HepG2 (cell line): ENCODE results near the gene TOB1. TPM values are rescaled to one million over a fixed set of nuclear protein-coding genes. Genes with fewer than 3 reads are reported as not detected.

Source experiments
- AKAP8 ChIP-seq: sonication (generic); formaldehyde crosslinking; IDR thresholded peaks from 2 replicates; pipeline ENCODE4 v1.5.1; 2020; ENCODE audit warnings: mild to moderate bottlenecking, missing genetic modification reagents
- HNRNPL ChIP-seq: fragments of 200-400 bp; formaldehyde crosslinking; IDR thresholded peaks from 2 replicates; pipeline ENCODE4 v1.6.1; 2017; ENCODE audit warnings: mild to moderate bottlenecking, low read depth, low read length
- KDM3A ChIP-seq: IDR thresholded peaks from 2 replicates; pipeline ENCODE4 v1.6.1; 2018; ENCODE audit warnings: low read depth, missing compliant biosample characterization
- NFRKB ChIP-seq: fragments of 450-650 bp; IDR thresholded peaks from 2 replicates; pipeline ENCODE4 v1.6.1; 2017
- RERE ChIP-seq: IDR thresholded peaks from 2 replicates; pipeline ENCODE4 v1.6.1; 2016; ENCODE audit warnings: low read depth, missing genetic modification reagents, missing compliant biosample characterization
- SETDB1 ChIP-seq: sonication (generic); formaldehyde crosslinking; IDR thresholded peaks from 2 replicates; pipeline ENCODE4 v1.5.1; 2020; ENCODE audit warnings: missing genetic modification reagents, mild to moderate bottlenecking, borderline replicate concordance
- STAT6 ChIP-seq: sonication (generic); formaldehyde crosslinking; IDR thresholded peaks from 2 replicates; pipeline ENCODE4 v1.4.0; 2020; ENCODE audit warnings: missing genetic modification reagents, mild to moderate bottlenecking, borderline replicate concordance
- ZNF282 ChIP-seq: fragments of 450-650 bp; IDR thresholded peaks from 2 replicates; pipeline ENCODE4 v1.6.1; 2018; ENCODE audit not compliant: partially characterized antibody
- polyA plus RNA-seq, 8 experiments: library from polyadenylated mRNA; depleted of rRNA in 3 of 8; stranded (reverse) in 7 of 8; unstranded in 1 of 8; fragments of >200 nt; fragmentation: Illumina TruSeq in 4 of 8; extraction: Trizol in 4 of 8; gene quantifications; 2 replicates each; pipeline versions ENCODE4 v1.2.1 to v1.2.3, GENCODE V29; 2011 to 2016; ENCODE audit warnings: low read depth in 4 of 8, missing spikeins in 1 of 8, mixed read lengths in 1 of 8; ENCODE audit not compliant: insufficient read depth in 1 of 8
- total RNA-seq, 5 experiments: library from RNA; depleted of rRNA; stranded (reverse); fragments of >200 nt; fragmentation: Illumina TruSeq; extraction: Trizol; gene quantifications; 2 replicates each; pipeline ENCODE4 v1.2.3, GENCODE V29; 2016; ENCODE audit warnings: low read depth in 1 of 5
- TF ChIP-seq, protein P1 (sequence below): sonication (generic); formaldehyde crosslinking; IDR thresholded peaks from 2 replicates; pipeline ENCODE4 v1.5.1; 2020; ENCODE audit warnings: mild to moderate bottlenecking, missing genetic modification reagents, moderate library complexity
- TF ChIP-seq, protein P2 (sequence below), 2 experiments: fragments of 450-650 bp in 1 of 2; sonication (generic) in 1 of 2; formaldehyde crosslinking; IDR thresholded peaks; 2 replicates each; pipeline versions ENCODE4 v1.5.0 to v1.8.0; 2020 to 2022; ENCODE audit warnings: mild to moderate bottlenecking in 1 of 2, missing genetic modification reagents in 1 of 2
- TF ChIP-seq, protein P3 (sequence below): sonication (generic); formaldehyde crosslinking; IDR thresholded peaks from 2 replicates; pipeline ENCODE4 v1.4.0; 2020; ENCODE audit warnings: mild to moderate bottlenecking, missing genetic modification reagents
- TF ChIP-seq, protein P4 (sequence below): sonication (generic); formaldehyde crosslinking; IDR thresholded peaks from 2 replicates; pipeline ENCODE4 v1.4.0; 2020; ENCODE audit warnings: missing genetic modification reagents

The TOB1 gene
- total and polyA plus RNA-seq, 2 of the 13 experiments (the other 11 are each of a cell fraction or from before 2014, with no cell fraction given): 21.9 to 57.7 TPM

DNA sequence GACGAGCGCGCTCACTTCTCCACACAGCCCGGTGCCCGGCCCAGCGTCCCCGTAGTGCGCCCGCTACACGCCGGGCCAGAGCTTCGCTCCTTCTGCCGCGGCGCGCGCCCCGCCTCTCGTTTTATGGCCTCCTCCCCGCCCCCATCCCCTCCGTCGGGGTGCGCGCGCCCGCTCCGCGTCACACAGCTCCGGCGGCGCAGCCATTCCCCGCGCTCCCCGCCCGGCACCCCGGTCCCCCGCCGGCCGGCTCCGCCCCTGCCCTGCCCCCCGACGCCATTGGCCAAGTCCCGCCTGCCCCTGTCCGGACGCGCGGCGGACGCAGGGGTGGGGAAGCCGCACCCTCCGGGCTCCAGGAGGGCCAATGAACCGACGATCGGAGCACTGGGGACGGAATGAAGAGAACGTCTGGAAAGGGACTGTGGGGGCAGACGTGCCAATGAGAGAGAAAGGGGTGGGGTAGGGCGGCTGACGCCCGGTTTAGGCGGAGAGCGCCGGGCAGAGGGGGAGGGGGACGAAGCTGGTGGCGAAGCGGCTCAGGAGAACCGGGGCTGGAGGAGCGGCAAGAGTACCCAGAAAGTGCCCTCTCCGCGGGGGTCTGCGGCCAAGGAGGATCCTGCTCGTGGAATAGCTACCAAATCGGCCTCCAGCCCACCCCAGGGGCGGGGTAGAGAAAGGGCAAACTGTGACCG, at the start of gene TOB1 (continued):
- TF ChIP-seq RERE (CRISPR knock-in tag) (peak; percentile 62), KDM3A (CRISPR knock-in tag) (peak; percentile 88), SETDB1 (CRISPR knock-in tag) (no peak), NFRKB (no peak), ZNF282 (no peak), STAT6 (no peak; the same call in 1 of the 2 replicates), HNRNPL (peak; percentile 90; the same call in 1 of the 2 replicates), AKAP8 (peak; percentile 81; the same call in 1 of the 2 replicates)
- TF ChIP-seq, protein P1, sequence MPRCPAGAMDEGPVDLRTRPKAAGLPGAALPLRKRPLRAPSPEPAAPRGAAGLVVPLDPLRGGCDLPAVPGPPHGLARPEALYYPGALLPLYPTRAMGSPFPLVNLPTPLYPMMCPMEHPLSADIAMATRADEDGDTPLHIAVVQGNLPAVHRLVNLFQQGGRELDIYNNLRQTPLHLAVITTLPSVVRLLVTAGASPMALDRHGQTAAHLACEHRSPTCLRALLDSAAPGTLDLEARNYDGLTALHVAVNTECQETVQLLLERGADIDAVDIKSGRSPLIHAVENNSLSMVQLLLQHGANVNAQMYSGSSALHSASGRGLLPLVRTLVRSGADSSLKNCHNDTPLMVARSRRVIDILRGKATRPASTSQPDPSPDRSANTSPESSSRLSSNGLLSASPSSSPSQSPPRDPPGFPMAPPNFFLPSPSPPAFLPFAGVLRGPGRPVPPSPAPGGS (CRISPR knock-in tag): peak; percentile 85; the same call in 1 of the 2 replicates
- TF ChIP-seq, protein P2, sequence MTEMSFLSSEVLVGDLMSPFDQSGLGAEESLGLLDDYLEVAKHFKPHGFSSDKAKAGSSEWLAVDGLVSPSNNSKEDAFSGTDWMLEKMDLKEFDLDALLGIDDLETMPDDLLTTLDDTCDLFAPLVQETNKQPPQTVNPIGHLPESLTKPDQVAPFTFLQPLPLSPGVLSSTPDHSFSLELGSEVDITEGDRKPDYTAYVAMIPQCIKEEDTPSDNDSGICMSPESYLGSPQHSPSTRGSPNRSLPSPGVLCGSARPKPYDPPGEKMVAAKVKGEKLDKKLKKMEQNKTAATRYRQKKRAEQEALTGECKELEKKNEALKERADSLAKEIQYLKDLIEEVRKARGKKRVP (CRISPR knock-in tag; IDR thresholded peaks at IDR 0.05): no peak; a peak in 1 of 4 replicates
- TF ChIP-seq, protein P3, sequence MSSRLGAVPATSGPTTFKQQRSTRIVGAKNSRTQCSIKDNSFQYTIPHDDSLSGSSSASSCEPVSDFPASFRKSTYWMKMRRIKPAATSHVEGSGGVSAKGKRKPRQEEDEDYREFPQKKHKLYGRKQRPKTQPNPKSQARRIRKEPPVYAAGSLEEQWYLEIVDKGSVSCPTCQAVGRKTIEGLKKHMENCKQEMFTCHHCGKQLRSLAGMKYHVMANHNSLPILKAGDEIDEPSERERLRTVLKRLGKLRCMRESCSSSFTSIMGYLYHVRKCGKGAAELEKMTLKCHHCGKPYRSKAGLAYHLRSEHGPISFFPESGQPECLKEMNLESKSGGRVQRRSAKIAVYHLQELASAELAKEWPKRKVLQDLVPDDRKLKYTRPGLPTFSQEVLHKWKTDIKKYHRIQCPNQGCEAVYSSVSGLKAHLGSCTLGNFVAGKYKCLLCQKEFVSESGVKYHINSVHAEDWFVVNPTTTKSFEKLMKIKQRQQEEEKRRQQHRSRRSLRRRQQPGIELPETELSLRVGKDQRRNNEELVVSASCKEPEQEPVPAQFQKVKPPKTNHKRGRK (CRISPR knock-in tag): no peak
- TF ChIP-seq, protein P4, sequence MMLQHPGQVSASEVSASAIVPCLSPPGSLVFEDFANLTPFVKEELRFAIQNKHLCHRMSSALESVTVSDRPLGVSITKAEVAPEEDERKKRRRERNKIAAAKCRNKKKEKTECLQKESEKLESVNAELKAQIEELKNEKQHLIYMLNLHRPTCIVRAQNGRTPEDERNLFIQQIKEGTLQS: peak; percentile 79
